Astrocyte of the cerebellum (primary cell): ENCODE data around the gene AOX1.

Source experiments
- DNase-seq: peaks from one replicate; pipeline ENCODE4 v3.0.0-alpha.2; 2011; ENCODE audit warnings: low read depth
- H3K4me3 ChIP-seq: 2 replicates; pipeline ENCODE4 v1.5.1; 2011; ENCODE audit warnings: mild to moderate bottlenecking, low read depth, low read length, moderate library complexity
- CTCF ChIP-seq: IDR thresholded peaks from 2 replicates; pipeline ENCODE4 v1.5.1; 2012; ENCODE audit warnings: low read length, low read depth, moderate library complexity, mild to moderate bottlenecking; ENCODE audit errors: missing control alignments
- in situ Hi-C: cut with HindIII; loops from 2 replicates; pipeline ENCODE4 v1.10.0; 2017; ENCODE audit warnings: low sequenced_read_pairs

The AOX1 gene

GRCh38 chr2:200578778-200579177, 7.0 kb upstream of the AOX1 start:
- TF ChIP-seq CTCF = peak; percentile 49

DNA sequence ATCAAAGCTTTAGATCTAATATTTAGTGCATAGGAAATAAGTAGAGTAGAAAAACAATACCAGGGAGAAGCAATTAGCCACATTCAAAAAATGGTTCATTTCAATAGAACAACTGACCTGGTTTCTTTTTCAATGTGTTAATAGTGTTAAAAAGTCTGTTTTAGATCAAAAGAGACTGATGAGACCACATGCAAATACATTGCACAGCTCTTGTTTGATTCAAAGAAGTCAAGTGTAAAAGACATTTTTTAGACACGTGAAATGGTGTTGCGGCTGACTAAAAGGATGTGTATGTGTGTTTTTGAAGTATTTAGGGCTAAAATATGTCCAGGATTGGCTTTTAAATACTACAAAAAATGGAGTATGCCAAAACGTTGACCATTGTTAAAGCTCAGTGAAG, 1.2 kb upstream of the AOX1 start:
- no peak for DNase-seq
- no peak for TF ChIP-seq CTCF
- in situ Hi-C loops = no loop called here
- H3K4me3 ChIP-seq = no peak overlapping the region

More at GRCh38 chr2:200578778-200579177, 7.0 kb upstream of the AOX1 start:
- DNase-seq = no peak
- in situ Hi-C loops = no loop called here
- no peak overlapping the region for H3K4me3 ChIP-seq

DNA sequence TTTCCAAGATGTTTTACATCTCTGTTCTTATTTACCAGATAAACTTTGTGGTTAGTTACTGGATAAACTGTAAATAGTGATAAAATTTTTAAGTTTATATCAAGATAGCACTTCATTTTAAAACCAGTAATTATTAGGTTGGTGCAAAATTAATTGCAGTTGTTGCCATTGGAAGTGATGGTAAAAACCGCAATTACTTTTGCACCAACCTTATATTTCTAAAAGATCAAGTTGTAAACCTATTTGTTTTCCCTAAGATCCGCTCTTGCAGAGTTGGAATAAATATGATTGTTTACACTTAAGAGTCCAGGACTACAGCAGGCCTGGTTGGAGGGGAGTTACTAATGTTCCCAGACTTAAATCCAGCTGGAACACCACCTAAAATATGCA, 479 bp upstream of the AOX1 start:
- DNase-seq = no peak
- no peak for TF ChIP-seq CTCF
- H3K4me3 ChIP-seq = peak overlapping the region; percentile 59
- in situ Hi-C loops = no loop called here

- TF ChIP-seq CTCF = no peak
- peak overlapping the region; percentile 59 for H3K4me3 ChIP-seq
- DNase-seq = no peak
- in situ Hi-C loops = no loop called here
Observed at GRCh38 chr2:200586644-200586975, 796 bp downstream of the AOX1 start.

- in situ Hi-C loops = no loop called here
- no peak for TF ChIP-seq CTCF
Observed at GRCh38 chr2:200587007-200587616, 1.3 kb downstream of the AOX1 start.

DNA sequence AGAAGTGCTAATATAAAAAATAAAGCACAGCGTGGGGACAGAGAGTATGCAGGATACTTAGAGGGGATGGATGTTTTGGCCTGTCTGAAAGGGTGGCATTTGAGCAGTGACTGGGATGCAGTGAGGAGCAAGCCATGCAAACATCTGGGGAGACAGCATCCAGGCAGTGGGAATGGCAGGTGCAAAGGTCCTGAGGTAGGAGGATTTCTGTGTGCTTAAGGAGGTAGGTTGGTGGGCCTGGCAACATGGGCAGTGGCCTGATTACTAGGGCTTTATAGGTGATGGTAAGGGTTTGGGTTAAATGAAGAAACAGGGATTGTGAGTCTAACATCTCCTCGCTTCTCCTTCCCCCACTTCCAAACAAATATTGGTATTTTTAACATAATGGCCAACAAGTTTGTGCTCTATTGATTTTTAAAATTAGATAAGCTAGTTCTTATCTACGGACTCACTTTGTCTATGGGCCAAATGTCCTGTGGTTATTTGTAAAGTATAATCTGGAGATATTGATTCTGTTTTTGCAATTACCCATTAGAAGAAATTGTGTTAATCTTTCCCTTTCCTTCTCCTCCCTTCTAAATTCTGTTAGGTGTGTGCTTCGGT, 2.4 kb downstream of the AOX1 start:
- no peak for TF ChIP-seq CTCF
- DNase-seq = no peak
- H3K4me3 ChIP-seq = no peak overlapping the region
- in situ Hi-C loops = no loop called here

More at GRCh38 chr2:200587007-200587616, 1.3 kb downstream of the AOX1 start:
- DNase-seq = no peak
- no peak overlapping the region for H3K4me3 ChIP-seq
